Dendritic cell treated with granulocyte-macrophage colony-stimulating factor and Interleukin-4, amounts not matched to agents 40 ng/mL and 50 ng/mL, for 4 days (primary cell): ENCODE data around the gene MACROD2.
"Not testable (repeated sequence)": the region's sequence is repeated elsewhere in the genome, so short reads cannot be mapped to it uniquely, and the experiment has no call there.

Experiments used
- H3K27ac Mint-ChIP-seq: one replicate; pipeline ENCODE4 v1.8.0; 2022; ENCODE audit warnings: mild to moderate bottlenecking, mixed read lengths
- H3K27me3 Mint-ChIP-seq: one replicate; pipeline ENCODE4 v1.8.0; 2022; ENCODE audit warnings: mild to moderate bottlenecking, mixed read lengths
- H3K36me3 Mint-ChIP-seq: one replicate; pipeline ENCODE4 v1.8.0; 2022; ENCODE audit warnings: low read depth, mixed read lengths
- H3K4me1 Mint-ChIP-seq: one replicate; pipeline ENCODE4 v1.8.0; 2022; ENCODE audit warnings: low read depth, mixed read lengths
- H3K4me3 Mint-ChIP-seq: one replicate; pipeline ENCODE4 v1.8.0; 2022; ENCODE audit warnings: mild to moderate bottlenecking, moderate library complexity, mixed read lengths
- H3K9me3 Mint-ChIP-seq: one replicate; pipeline ENCODE4 v1.8.0; 2022; ENCODE audit warnings: mixed read lengths
- intact Hi-C: fragments of 100-400 bp; cut with micrococcal nuclease; formaldehyde crosslinking; loops from one replicate; pipeline ENCODE4 v1.15.0; 2022

The MACROD2 gene

DNA sequence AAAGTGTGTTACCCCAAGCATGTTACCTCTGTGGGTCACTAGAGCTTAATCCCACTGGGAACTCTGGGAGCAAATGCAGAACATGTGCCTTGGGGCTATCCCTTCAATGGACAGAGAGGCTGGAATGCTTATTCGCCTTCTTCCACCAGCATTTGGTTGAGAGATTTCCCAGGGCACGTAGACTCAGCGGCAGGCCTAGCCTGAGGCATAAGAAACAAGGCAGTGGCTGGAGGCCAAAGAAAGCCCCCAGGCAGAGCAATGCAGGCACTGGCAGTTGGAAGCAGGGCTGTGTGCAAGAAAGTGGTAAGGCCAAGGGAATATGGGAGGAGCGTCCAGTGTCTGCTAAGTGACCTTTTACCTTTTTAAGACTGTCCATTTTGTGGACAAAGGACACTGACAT is 456.1 kb downstream of the MACROD2 start:
- intact Hi-C loops, result no loop called here
- H3K4me1 Mint-ChIP-seq, result no peaks in the 10 kb centered on the region
- H3K4me3 Mint-ChIP-seq, result no peak overlapping the region
- H3K27ac Mint-ChIP-seq, result no peak overlapping the region
- peaks cover 39% of the 10 kb centered on the region for H3K9me3 Mint-ChIP-seq
- H3K36me3 Mint-ChIP-seq, result no peaks in the 10 kb centered on the region
- no peaks in the 10 kb centered on the region for H3K27me3 Mint-ChIP-seq

DNA sequence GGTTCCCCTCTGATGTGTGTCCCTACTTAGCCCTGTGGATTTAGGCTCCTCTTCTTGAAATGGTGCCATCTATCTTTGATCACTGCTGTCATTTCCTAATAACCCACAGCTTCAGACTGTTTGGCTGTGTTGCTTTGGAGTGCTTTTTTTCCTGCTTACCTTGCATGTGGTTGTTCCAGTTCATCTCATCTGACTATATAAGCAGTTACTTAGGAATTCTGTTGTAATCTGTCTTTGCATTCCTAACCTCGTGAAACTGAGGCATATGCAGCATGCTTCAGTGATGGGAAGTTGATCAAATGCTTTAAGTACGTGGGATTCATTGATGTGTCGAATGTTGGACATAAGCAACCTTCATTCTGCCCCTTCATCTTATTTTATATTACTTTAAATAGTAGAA is 457.9 kb downstream of the MACROD2 start:
- Mint-ChIP-seq H3K36me3 (no peaks in the 10 kb centered on the region), H3K27me3 (no peaks in the 10 kb centered on the region), H3K4me3 (no peak overlapping the region), H3K4me1 (no peaks in the 10 kb centered on the region), H3K9me3 (peaks cover 37% of the 10 kb centered on the region), H3K27ac (no peak overlapping the region)
- intact Hi-C loops, result no loop called here

DNA sequence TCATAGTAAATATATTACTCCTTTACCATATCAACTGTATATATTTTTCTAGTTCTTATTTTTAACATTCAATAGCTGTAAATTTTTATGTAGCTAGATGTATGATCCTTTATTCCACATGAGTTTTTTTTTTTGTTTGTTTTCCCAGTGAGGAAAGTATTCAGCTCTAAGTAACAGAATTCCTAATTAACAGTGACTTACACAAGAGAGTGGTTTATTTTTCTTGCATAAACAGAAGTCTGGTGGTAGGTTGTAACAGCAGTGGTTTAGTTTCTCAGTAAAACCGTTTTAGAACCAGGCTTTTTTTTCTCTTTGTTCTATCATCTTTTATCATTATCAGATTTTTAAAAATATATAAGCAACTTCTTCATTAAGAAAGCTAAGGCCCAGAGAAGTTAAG is 459.0 kb downstream of the MACROD2 start:
- Mint-ChIP-seq H3K4me3 (no peak overlapping the region), H3K9me3 (peaks cover 31% of the 10 kb centered on the region), H3K27me3 (no peaks in the 10 kb centered on the region), H3K36me3 (no peaks in the 10 kb centered on the region), H3K4me1 (no peaks in the 10 kb centered on the region), H3K27ac (no peak overlapping the region)
- intact Hi-C loops, result no loop called here

DNA sequence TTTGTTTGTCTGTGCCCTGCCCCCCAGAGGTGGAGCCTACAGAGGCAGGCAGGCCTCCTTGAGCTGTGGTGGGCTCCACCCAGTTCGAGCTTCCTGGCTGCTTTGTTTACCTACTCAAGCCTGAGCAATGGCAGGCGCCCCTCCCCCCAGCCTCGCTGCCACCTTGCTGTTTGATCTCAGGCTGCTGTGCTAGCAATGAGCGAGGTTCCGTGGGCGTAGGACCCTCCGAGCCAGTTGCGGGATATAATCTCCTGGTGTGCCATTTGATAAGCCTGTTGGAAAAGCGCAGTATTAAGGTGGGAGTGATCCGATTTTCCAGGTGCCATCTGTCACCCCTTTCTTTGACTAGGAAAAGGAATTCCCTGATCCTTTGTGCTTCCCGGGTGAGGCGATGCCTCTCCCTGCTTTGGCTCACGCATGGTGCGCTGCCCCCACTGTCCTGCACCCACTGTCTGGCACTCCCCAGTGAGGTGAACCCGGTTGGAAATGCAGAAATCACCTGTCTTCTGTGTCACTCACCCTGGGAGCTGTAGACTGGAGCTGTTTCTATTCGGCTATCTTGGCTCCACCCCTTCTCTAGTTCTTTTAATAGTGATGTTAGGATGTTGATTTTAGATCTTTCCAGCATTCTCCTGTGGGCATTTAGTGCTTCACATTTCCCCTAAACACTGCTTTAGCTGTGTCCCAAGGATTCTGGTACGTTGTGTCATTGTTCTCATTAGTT is 471.9 kb downstream of the MACROD2 start:
- peaks cover 60% of the 10 kb centered on the region for H3K9me3 Mint-ChIP-seq
- intact Hi-C loops, H3K27me3 Mint-ChIP-seq, H3K4me1 Mint-ChIP-seq, H3K27ac Mint-ChIP-seq, H3K4me3 Mint-ChIP-seq, H3K36me3 Mint-ChIP-seq: not testable (repeated sequence)

DNA sequence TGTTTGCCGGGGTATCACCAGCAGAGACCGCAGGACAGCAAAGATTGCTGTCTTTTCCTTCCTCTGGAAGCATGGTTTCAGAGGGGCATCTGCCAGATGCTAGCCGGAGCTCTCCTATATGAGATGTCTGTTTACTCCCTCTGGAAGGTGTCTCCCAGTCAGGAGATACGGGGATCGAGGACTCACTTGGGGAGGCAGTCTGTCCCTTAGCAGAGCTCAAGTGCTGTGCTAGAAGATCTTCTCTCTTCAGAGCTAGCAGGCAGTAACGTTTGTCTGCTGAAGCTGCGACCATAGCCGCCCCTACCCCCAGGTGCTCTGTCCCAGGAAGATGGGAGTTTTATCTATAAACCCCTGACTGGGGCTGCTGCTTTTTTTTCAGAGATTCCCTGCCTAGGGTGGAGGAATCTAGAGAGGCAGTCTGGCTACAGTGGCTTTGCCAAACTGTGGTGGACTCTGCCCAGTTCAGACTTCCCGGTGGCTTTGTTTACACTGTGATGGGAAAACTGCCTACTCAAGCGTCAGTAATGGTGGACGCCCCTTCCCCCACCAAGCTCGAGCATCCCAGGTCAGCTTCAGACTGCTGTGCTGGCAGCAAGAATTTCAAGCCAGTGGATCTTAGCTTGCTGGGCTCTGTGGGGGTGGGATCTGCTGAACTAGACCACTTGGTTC is 475.0 kb downstream of the MACROD2 start:
- H3K4me3 Mint-ChIP-seq, result no peak overlapping the region
- H3K27me3 Mint-ChIP-seq, result no peaks in the 10 kb centered on the region
- no peak overlapping the region for H3K27ac Mint-ChIP-seq
- H3K36me3 Mint-ChIP-seq, result no peaks in the 10 kb centered on the region
- peaks cover 58% of the 10 kb centered on the region for H3K9me3 Mint-ChIP-seq
- intact Hi-C loops, result no loop called here
- H3K4me1 Mint-ChIP-seq, result no peaks in the 10 kb centered on the region

DNA sequence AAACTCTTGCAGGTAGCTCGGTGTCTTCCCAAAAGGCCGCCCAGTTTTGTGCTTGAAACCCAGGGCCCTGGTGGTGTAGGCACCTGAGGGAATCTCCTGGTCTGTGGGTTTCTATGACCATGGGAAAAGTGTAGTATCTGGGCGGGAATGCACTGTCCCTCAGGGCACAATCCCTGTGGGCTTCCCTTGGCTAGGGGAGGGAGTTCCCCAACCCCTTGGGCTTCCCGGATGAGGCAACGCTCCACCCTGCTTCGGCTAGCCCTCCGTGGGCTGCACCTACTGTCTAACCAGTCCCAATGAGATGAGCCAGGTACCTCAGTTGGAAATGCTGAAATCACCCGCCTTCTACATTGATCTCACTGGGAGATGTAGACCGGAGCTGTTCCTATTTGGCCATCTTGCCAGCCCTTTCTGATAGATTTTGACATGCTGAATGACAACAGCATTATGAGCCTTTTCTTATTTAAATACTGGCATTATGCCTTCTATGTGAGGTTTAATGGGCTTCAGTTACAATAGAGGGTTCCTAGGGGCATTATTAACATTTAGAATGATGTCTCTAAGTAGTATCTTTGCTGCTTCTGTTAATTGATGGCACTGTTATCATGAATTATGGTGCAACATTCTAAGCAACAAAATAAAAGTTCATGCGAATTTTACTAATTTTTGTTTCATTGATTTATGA is 475.8 kb downstream of the MACROD2 start:
- intact Hi-C loops, result no loop called here
- no peaks in the 10 kb centered on the region for H3K4me1 Mint-ChIP-seq
- no peaks in the 10 kb centered on the region for H3K27me3 Mint-ChIP-seq
- H3K9me3 Mint-ChIP-seq, result peaks cover 55% of the 10 kb centered on the region
- H3K4me3 Mint-ChIP-seq, result no peak overlapping the region
- no peak overlapping the region for H3K27ac Mint-ChIP-seq
- H3K36me3 Mint-ChIP-seq, result no peaks in the 10 kb centered on the region

DNA sequence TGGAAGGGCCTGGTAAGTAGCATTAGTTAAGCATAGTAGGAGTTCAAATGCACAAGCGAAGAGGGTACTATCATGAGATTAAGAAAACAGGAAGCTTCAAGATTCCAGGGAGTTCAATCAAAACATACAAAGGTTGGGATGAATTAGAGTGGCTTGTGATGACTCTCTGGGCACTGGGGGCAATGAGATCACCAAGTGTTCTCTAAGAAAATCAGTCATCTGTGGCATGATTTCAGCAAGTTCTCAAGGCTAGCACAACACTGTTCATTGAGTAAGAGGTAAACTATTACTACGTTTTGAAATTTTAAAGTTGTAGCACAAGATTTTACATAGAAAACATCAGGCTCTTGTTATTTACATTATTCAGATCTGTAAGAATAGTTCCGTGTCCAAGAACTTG is 481.8 kb downstream of the MACROD2 start:
- intact Hi-C loops, result no loop called here
- Mint-ChIP-seq H3K9me3 (peaks cover 24% of the 10 kb centered on the region), H3K4me1 (no peaks in the 10 kb centered on the region), H3K27me3 (no peaks in the 10 kb centered on the region), H3K27ac (no peak overlapping the region), H3K4me3 (no peak overlapping the region), H3K36me3 (no peaks in the 10 kb centered on the region)

DNA sequence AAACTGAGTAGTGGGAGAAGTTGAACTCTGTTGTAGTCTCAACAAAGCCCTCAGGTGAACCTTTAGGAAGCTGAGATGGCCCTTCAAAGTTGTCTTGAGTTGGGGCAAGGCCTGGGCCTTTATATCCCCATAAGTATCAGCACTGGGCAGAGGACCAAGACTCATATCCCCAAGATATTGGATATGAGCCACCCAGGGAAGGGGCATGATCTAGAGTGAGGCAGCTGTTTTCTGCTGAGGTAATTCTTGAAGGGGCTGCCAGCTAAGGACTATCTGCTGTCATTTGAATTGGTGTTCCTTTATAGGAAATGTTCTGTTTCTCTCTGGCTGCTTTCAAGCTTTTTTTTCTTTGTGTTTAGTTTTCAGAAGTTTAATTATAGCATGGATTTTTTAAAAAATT is 482.8 kb downstream of the MACROD2 start:
- intact Hi-C loops, result no loop called here
- Mint-ChIP-seq H3K4me1 (no peaks in the 10 kb centered on the region), H3K27ac (no peak overlapping the region)

DNA sequence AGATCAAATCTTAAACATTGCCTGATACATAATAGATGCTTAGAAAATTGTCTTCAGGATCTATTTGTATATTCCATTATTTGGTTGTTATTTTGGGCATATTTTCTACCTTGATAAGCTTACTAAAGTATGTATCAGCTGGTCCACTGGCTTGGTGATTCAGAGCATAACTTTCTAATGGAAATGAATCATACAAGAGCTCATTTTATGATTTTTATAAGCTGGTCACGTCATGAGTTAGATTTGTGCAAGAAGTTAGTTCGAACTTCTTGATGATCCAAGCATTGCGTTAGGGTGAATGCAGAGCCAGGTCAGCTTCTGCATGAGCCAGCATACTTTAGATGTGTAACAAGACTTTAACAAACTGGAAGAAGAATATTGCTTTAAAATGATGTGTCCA is 486.5 kb downstream of the MACROD2 start:
- Mint-ChIP-seq H3K27ac (no peak overlapping the region), H3K9me3 (peaks cover 35% of the 10 kb centered on the region), H3K4me1 (no peaks in the 10 kb centered on the region), H3K27me3 (no peaks in the 10 kb centered on the region), H3K4me3 (no peak overlapping the region), H3K36me3 (no peaks in the 10 kb centered on the region)
- intact Hi-C loops, result no loop called here

More for the DNA sequence above, 482.8 kb downstream of the MACROD2 start:
- Mint-ChIP-seq H3K36me3 (no peaks in the 10 kb centered on the region), H3K9me3 (peaks cover 19% of the 10 kb centered on the region), H3K27me3 (no peaks in the 10 kb centered on the region), H3K4me3 (no peak overlapping the region)

DNA sequence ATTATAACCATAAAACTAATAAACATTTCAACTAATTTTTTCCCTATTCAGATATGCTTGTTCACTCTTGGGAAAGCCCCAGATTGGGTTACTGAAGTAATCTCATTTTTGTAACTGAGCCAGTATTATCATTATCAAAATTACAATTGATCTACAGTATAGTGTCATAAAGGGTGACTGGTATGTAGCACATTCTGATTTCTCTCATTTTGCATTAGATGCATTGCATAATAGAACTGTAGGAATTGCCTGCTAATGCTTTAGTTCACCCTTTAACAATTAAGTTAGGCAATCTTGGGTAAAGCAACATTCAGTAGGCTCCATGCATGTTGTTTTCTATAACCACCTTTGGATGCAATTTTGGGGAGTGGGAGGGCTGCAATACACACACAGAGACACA is 492.9 kb downstream of the MACROD2 start:
- Mint-ChIP-seq H3K27ac (no peak overlapping the region), H3K36me3 (no peaks in the 10 kb centered on the region), H3K27me3 (no peaks in the 10 kb centered on the region), H3K9me3 (peaks cover 23% of the 10 kb centered on the region), H3K4me1 (no peaks in the 10 kb centered on the region), H3K4me3 (no peak overlapping the region)
- intact Hi-C loops, result no loop called here

DNA sequence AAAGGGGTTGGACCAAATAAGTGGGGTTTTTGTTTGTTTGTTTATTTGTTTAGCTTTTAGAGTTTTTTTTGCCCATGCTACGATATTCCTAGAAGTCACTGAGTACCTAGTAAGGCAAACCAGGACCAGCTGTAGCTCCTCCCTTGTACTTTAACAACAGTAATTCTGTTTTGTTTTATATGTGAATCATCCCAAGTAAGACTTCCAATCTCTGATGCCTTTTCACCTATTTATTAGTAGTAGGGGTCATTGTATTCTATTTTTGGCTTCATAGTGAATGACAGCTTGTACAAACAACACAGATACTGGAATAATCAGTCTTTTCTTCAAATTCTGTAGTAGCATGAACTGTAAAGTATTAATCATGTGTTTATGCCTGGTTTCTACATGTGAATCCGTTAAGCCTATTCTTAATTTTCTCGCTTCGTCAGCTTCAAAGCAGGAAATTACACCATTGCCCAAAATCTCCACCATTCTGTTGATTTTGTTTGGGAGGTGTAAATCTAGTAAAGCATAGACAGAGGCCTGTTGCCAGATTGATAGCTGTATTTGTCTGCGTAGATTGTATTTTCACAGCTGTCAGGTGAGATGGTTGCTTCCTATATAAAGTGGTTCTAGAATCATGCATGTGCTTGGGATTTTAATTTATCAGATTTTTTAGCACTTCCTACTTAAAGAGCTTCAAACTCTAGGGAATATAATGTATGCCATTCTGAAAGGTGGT is 493.6 kb downstream of the MACROD2 start:
- H3K4me1 Mint-ChIP-seq, result no peaks in the 10 kb centered on the region
- peaks cover 23% of the 10 kb centered on the region for H3K9me3 Mint-ChIP-seq
- H3K27ac Mint-ChIP-seq, result no peak overlapping the region
- no peak overlapping the region for H3K4me3 Mint-ChIP-seq
- intact Hi-C loops, result no loop called here
- no peaks in the 10 kb centered on the region for H3K36me3 Mint-ChIP-seq
- no peaks in the 10 kb centered on the region for H3K27me3 Mint-ChIP-seq

DNA sequence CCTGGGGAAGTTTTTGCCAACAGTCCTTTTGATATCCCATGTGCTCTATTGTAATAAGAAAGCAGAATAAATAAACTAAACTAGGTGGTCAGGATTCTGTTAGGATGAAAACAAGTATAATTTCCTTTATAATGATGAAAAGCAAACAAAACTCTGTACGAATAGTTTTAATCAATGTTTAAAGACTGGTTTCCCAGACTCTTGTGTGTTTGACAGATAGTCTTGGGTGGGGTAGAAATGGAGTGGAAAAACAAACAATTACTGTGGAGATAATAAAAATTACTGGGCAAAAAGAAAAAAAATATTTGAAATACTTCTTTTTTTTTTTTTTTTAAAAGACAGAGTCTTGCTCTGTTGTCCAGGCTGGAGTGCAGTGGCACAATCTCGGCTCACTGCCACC is 494.2 kb downstream of the MACROD2 start:
- Mint-ChIP-seq H3K4me1 (no peaks in the 10 kb centered on the region), H3K27ac (no peak overlapping the region), H3K9me3 (peaks cover 19% of the 10 kb centered on the region), H3K4me3 (no peak overlapping the region), H3K36me3 (no peaks in the 10 kb centered on the region), H3K27me3 (no peaks in the 10 kb centered on the region)
- intact Hi-C loops, result no loop called here

DNA sequence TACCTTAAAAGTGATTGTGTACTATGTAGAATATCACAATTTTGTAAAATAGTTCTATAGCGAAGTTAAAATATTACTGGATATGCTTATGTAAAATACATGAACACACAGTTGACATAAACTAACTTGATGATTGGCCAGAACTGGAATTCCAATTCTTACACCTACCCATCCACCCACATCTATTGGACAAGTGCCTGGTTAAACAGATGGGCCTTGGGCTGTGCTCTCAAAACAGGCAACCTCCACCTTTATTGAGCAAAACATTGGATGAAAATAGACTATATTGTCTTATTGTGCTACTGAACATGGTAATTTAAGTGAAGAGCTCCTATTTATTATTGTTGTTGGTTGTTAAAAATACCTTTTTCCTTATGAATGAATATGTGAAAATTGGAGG is 496.1 kb downstream of the MACROD2 start:
- Mint-ChIP-seq H3K4me1 (no peaks in the 10 kb centered on the region), H3K9me3 (peaks cover 2% of the 10 kb centered on the region), H3K27ac (no peak overlapping the region), H3K4me3 (no peak overlapping the region), H3K27me3 (no peaks in the 10 kb centered on the region), H3K36me3 (no peaks in the 10 kb centered on the region)
- intact Hi-C loops, result no loop called here

DNA sequence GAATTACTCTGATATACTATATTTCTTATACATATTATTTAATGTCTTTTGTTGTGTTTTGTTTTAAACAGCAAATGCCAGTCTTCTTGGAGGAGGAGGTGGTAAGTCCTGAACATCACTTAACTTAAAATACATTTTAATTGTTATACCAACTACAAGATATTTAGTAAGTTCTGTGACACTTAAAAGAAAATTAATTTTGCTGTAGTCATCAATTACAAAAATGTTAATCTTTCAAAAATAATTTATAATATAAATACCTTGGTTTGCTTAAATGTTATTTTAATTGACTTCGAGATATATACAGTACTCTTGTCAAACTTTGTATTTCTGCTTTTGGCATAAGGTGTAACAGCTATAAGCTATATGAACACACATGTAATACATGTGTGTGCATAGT is 498.1 kb downstream of the MACROD2 start:
- H3K4me1 Mint-ChIP-seq, result no peaks in the 10 kb centered on the region
- no peak overlapping the region for H3K27ac Mint-ChIP-seq
- H3K9me3 Mint-ChIP-seq, result peaks cover 6% of the 10 kb centered on the region
- H3K4me3 Mint-ChIP-seq, result no peak overlapping the region
- intact Hi-C loops, result no loop called here
- H3K27me3 Mint-ChIP-seq, result no peaks in the 10 kb centered on the region
- no peaks in the 10 kb centered on the region for H3K36me3 Mint-ChIP-seq
